ENCODE measurements around the gene PECR.

DNA sequence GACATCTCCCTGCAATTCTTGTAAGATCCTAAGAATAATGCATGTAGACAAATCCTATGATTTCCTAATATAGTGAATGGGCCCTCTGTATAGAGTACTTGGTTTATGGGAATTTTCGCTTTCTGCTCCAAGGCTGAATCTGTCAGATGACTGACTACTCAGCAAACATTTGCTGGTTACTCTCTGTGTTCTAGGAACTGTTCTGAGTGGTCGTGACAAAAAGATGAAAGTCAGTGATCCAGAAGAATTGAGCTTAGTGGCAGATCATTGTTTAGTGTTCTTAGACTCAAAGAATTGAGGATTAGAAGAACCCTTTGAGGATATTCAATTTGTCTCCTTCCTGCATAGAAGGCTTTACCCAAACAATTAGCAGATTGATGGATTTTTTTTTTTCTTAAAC, 37.5 kb upstream of the PECR start:
- no peak for TF ChIP-seq EZH2phosphoT487 (IDR thresholded peaks at IDR 0.05; ENCODE audit: insufficient read depth, low read depth)
- no peak for TF ChIP-seq EZH2 (IDR thresholded peaks at IDR 0.05; ENCODE audit: insufficient read depth, poor library complexity, severe bottlenecking)
